ENCODE results near the gene KPTN.

KPTN gene

DNA sequence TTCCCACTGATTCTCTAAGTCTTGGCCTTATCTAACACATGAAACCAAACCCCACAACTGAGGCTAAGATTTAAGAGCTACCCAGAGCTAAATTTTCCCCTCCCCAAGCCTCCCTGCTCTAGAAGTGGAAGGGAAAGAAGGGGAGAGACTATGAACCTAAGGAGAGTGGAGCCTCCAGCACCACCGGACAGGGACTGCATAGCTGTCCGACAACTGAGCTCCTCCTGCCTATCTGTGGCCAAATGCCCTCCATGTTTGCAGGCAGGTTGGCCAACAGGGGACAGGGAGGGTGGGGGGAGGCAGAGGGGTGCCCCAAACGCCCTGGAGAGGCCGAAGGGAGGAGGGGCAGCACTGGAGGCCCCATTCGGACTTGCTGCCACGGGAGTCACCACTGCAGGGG, 36.8 kb upstream of the KPTN start:
- no peak for TF ChIP-seq EZH2phosphoT487 (IDR thresholded peaks at IDR 0.05; ENCODE audit: low read length)
- TF ChIP-seq EZH2 (optimal IDR thresholded peaks at IDR 0.05; ENCODE audit: low read depth, low read length), result no peak
- TF ChIP-seq, protein P1, sequence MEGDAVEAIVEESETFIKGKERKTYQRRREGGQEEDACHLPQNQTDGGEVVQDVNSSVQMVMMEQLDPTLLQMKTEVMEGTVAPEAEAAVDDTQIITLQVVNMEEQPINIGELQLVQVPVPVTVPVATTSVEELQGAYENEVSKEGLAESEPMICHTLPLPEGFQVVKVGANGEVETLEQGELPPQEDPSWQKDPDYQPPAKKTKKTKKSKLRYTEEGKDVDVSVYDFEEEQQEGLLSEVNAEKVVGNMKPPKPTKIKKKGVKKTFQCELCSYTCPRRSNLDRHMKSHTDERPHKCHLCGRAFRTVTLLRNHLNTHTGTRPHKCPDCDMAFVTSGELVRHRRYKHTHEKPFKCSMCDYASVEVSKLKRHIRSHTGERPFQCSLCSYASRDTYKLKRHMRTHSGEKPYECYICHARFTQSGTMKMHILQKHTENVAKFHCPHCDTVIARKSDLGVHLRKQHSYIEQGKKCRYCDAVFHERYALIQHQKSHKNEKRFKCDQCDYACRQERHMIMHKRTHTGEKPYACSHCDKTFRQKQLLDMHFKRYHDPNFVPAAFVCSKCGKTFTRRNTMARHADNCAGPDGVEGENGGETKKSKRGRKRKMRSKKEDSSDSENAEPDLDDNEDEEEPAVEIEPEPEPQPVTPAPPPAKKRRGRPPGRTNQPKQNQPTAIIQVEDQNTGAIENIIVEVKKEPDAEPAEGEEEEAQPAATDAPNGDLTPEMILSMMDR (IDR thresholded peaks at IDR 0.05; ENCODE audit: low read length), result no peak
- Histone ChIP-seq H3K9me3 (replicated peaks; ENCODE audit: insufficient read depth, low read length) (no peaks in the 10 kb centered on the region), H3K9me2 (replicated peaks; ENCODE audit: insufficient read depth, low read length) (no peaks in the 10 kb centered on the region), H3K79me2 (ENCODE audit: low read length) (no peaks in the 10 kb centered on the region), H4K20me1 (ENCODE audit: insufficient read depth, low read length) (no peaks in the 10 kb centered on the region), H2AFZ (ENCODE audit: low read length) (no peak overlapping the region), H3F3A (ENCODE audit: insufficient read depth, low read length) (peaks cover 9% of the 10 kb centered on the region), H3K4me2 (ENCODE audit: low read depth, low read length) (no peak overlapping the region), H3K27me3 (replicated peaks; ENCODE audit: insufficient read depth, low read length) (peaks cover 46% of the 10 kb centered on the region), H3K4me1 (ENCODE audit: low read length) (peaks cover 14% of the 10 kb centered on the region), H3K4me3 (ENCODE audit: low read length) (no peak overlapping the region), H3K27ac (ENCODE audit: low read length) (no peak overlapping the region), H3K36me3 (replicated peaks; ENCODE audit: insufficient read depth, low read length) (no peaks in the 10 kb centered on the region), H3K9ac (ENCODE audit: low read length) (no peak overlapping the region)
- DNase-seq, result no peak

DNA sequence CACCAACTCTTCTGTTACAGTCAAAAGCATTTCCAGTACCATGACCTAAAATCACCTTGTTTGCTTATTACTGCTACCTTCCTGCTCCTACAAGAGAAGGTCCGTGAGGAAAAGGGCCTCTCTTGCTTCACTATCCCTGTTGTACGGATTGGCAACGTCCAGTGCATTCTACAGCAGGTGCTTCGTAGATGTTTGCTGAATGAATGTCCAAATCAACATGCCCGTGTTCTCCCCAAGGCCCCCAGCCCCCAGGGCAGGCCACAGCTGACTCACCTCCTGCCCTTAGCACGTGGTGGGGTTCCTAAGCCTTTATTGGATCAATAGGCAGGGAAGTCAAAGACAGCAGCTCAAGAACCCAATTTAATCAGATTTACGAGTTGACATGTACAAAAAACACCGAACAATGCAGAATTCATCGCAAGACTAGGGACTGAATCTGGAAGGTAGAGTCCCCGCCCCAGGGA, 36.4 kb upstream of the KPTN start:
- no peak overlapping the region for H3K9ac ChIP-seq (ENCODE audit: low read length)
- no peak overlapping the region for H3K27ac ChIP-seq (ENCODE audit: low read length)
- no peak overlapping the region for H3K4me2 ChIP-seq (ENCODE audit: low read depth, low read length)
- no peak overlapping the region for H3K4me3 ChIP-seq (ENCODE audit: low read length)
- no peaks in the 10 kb centered on the region for H3K36me3 ChIP-seq (replicated peaks; ENCODE audit: insufficient read depth, low read length)
- no peaks in the 10 kb centered on the region for H3K79me2 ChIP-seq (ENCODE audit: low read length)
- DNase-seq, result no peak
- peaks cover 44% of the 10 kb centered on the region for H3K27me3 ChIP-seq (replicated peaks; ENCODE audit: insufficient read depth, low read length)
- no peak overlapping the region for H2AFZ ChIP-seq (ENCODE audit: low read length)
- H3K4me1 ChIP-seq (ENCODE audit: low read length), result peaks cover 14% of the 10 kb centered on the region
- H4K20me1 ChIP-seq (ENCODE audit: insufficient read depth, low read length), result no peaks in the 10 kb centered on the region
- no peaks in the 10 kb centered on the region for H3K9me3 ChIP-seq (replicated peaks; ENCODE audit: insufficient read depth, low read length)
- peaks cover 13% of the 10 kb centered on the region for H3F3A ChIP-seq (ENCODE audit: insufficient read depth, low read length)
- H3K9me2 ChIP-seq (replicated peaks; ENCODE audit: insufficient read depth, low read length), result no peaks in the 10 kb centered on the region
- TF ChIP-seq, protein P1 (IDR thresholded peaks at IDR 0.05; ENCODE audit: low read length), result no peak
- TF ChIP-seq EZH2 (optimal IDR thresholded peaks at IDR 0.05; ENCODE audit: low read depth, low read length), result no peak

DNA sequence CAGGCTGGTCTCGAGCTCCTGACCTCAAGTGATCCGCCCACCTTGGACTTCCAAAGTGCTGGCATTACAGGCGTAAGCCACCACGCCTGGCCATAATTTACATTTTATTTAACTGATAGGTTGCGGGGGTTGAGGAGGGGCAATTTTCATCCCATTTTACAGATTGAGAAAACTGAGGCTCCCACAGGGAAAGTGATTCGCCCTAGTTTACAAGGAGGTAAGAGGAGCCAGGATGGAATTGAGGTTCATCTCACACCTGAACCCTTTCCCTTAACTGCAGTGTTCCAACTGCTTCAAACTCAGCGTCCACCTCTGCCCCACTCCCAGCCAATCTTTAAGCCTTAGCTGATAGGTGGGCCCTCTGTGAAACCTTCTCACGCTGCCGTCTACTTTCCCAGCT, 34.8 kb upstream of the KPTN start:
- H3K9me3 ChIP-seq (replicated peaks; ENCODE audit: insufficient read depth, low read length), result no peaks in the 10 kb centered on the region
- no peak for DNase-seq
- H3K9ac ChIP-seq (ENCODE audit: low read length), result no peak overlapping the region
- no peak overlapping the region for H3K27ac ChIP-seq (ENCODE audit: low read length)
- H3K4me3 ChIP-seq (ENCODE audit: low read length), result no peak overlapping the region
- TF ChIP-seq, protein P1 (IDR thresholded peaks at IDR 0.05; ENCODE audit: low read length), result no peak
- TF ChIP-seq EZH2 (optimal IDR thresholded peaks at IDR 0.05; ENCODE audit: low read depth, low read length), result no peak
- TF ChIP-seq EZH2phosphoT487 (IDR thresholded peaks at IDR 0.05; ENCODE audit: low read length), result no peak
- peaks cover 14% of the 10 kb centered on the region for H3K4me1 ChIP-seq (ENCODE audit: low read length)
- no peak overlapping the region for H2AFZ ChIP-seq (ENCODE audit: low read length)
- H3K79me2 ChIP-seq (ENCODE audit: low read length), result peaks cover 10% of the 10 kb centered on the region
- H3K36me3 ChIP-seq (replicated peaks; ENCODE audit: insufficient read depth, low read length), result no peaks in the 10 kb centered on the region
- no peaks in the 10 kb centered on the region for H3K9me2 ChIP-seq (replicated peaks; ENCODE audit: insufficient read depth, low read length)
- no peaks in the 10 kb centered on the region for H4K20me1 ChIP-seq (ENCODE audit: insufficient read depth, low read length)
- peaks cover 34% of the 10 kb centered on the region for H3K27me3 ChIP-seq (replicated peaks; ENCODE audit: insufficient read depth, low read length)
- H3F3A ChIP-seq (ENCODE audit: insufficient read depth, low read length), result peaks cover 13% of the 10 kb centered on the region
- peak overlapping the region; percentile 50; the same call in 1 of the 2 replicates for H3K4me2 ChIP-seq (ENCODE audit: low read depth, low read length)

All from MM.1S (cell line).